HG03442 (cell line): ENCODE data around the gene BORCS6.

Experiments
- ATAC-seq: cut with Tn5 transposase; IDR thresholded peaks from one replicate; pipeline ENCODE4 v1.9.1; 2021; ENCODE audit warnings: mild to moderate bottlenecking, moderate library complexity; ENCODE audit not compliant: unreplicated experiment

The BORCS6 gene

GRCh38 chr17:8212312-8213180 is 22.6 kb upstream of the BORCS6 start:
- ATAC-seq: no peak

- ATAC-seq: no peak
These were observed 20.9 kb upstream of the BORCS6 start for GRCh38 chr17:8210761-8211458.

- peak; percentile 84 for ATAC-seq
These were observed 20.2 kb upstream of the BORCS6 start, which contains the start of gene AURKB for GRCh38 chr17:8209907-8210760. TSS of gene AURKB (minus strand) at chr17:8210575. CDS start at chr17:8210224, 351 bp downstream.

- ATAC-seq: no peak
These were observed 16.6 kb upstream of the BORCS6 start for GRCh38 chr17:8206536-8206935.

- ATAC-seq: no peak
These were observed 15.0 kb upstream of the BORCS6 start for GRCh38 chr17:8204761-8205555.

GRCh38 chr17:8192070-8192815 is 2.3 kb upstream of the BORCS6 start:
- no peak for ATAC-seq

GRCh38 chr17:8190506-8190905 is 526 bp upstream of the BORCS6 start:
- no peak for ATAC-seq

GRCh38 chr17:8189041-8189710 is 804 bp downstream of the BORCS6 start:
- ATAC-seq: no peak

GRCh38 chr17:8188263-8188839 is 1.6 kb downstream of the BORCS6 start:
- ATAC-seq: no peak

- peak; percentile 14 for ATAC-seq
These were observed 2.3 kb downstream of the BORCS6 start for GRCh38 chr17:8187517-8188262.

GRCh38 chr17:8186787-8187516 is 3.0 kb downstream of the BORCS6 start:
- ATAC-seq: peak; percentile 23

GRCh38 chr17:8186446-8186786 is 3.6 kb downstream of the BORCS6 start:
- ATAC-seq: peak; percentile 0

- peak; percentile 13 for ATAC-seq
These were observed 4.2 kb downstream of the BORCS6 start for GRCh38 chr17:8185582-8186445.

- no peak for ATAC-seq
These were observed 12.8 kb downstream of the BORCS6 start for GRCh38 chr17:8176998-8177731.

GRCh38 chr17:8176197-8176940 is 13.6 kb downstream of the BORCS6 start, which contains the start of gene TMEM107:
TSS of gene TMEM107 (minus strand) at chr17:8176380. CDS start at chr17:8176286, 94 bp downstream.
- peak; percentile 31 for ATAC-seq
